ENCODE data around the gene MAS1.
"Not testable (repeated sequence)": the region's sequence is repeated elsewhere in the genome, so short reads cannot be mapped to it uniquely, and the experiment has no call there.

MAS1 gene

GRCh38 chr6:159890792-159891191 is at the start of gene MAS1:
Gene MAS1 (plus strand): TSS chr6:159890988. CDS start chr6:159906956, 15,968 bp downstream.
- FAIRE-seq, result no peak

GRCh38 chr6:159842035-159842434 is 48.8 kb upstream of the MAS1 start:
- FAIRE-seq, result no peak

- no peak for FAIRE-seq
Observed at GRCh38 chr6:159844737-159845645, 45.8 kb upstream of the MAS1 start.

DNA sequence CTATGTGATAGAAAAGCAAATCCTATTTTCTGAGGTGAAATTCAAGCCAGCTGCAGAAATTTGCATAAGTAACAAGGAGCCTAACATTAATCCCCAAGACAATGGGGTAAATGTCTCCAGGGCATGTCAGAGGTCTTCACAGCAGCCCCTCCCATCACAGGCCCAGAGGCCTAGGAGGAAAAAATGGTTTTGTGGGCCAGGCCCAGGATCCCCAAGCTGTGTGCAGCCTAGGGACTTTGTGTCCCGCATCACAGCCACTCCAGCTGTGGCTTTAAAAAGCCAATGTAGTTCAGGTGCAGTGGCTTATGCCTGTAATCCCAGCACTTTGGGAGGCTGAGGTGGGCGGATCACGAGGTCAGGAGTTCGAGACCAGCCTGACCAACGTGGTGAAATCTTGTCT is 42.2 kb upstream of the MAS1 start:
- not testable (repeated sequence) for FAIRE-seq

- FAIRE-seq, result not testable (repeated sequence)
Observed at GRCh38 chr6:159849851-159850250, 40.9 kb upstream of the MAS1 start.

- FAIRE-seq, result no peak
Observed at GRCh38 chr6:159852877-159853276, 37.9 kb upstream of the MAS1 start.

GRCh38 chr6:159853754-159854153 is 37.0 kb upstream of the MAS1 start:
- no peak for FAIRE-seq

GRCh38 chr6:159854959-159855358 is 35.8 kb upstream of the MAS1 start:
- no peak for FAIRE-seq

GRCh38 chr6:159858259-159858658 is 32.5 kb upstream of the MAS1 start:
- FAIRE-seq, result no peak

DNA sequence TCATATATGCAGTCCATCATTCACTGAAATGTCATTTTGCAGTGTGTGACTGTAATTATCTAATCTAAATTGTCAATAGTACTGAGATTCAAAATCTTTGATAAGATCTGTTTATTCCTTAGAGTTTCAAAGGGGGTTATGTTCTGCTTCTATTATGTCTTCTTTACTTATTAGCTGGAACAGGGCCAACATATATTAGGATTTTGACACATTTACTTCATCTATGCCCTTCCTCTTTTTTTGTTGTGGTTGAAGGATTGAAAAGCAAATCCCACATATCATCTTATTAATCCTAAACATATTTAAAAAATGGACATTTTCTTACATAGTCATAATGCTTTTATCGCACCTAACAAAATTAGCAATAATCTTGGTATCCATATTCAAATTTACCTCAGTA is 30.3 kb upstream of the MAS1 start:
- FAIRE-seq, result no peak

DNA sequence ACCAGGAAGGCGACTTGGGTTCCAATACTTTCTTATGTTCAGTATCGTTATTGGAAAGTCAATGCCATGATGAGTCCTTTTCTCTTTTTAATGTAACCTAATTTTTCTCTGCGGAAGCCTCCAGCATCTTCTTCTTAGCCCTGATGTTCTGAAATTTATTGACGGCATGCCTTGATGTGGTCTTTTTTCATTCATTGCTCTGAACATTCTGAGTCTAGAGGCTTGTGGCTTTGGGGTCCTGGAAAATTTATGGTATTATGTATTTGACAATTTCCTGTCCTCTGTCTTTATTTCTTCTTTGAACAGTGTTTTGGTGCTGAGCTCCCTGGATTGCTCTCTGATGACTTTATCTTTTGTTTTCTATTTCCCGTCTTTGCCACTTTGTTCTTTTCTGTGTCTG is 28.7 kb upstream of the MAS1 start:
- no peak for FAIRE-seq

- FAIRE-seq, result peak; percentile 94
Observed at GRCh38 chr6:159863341-159863740, 27.4 kb upstream of the MAS1 start.

DNA sequence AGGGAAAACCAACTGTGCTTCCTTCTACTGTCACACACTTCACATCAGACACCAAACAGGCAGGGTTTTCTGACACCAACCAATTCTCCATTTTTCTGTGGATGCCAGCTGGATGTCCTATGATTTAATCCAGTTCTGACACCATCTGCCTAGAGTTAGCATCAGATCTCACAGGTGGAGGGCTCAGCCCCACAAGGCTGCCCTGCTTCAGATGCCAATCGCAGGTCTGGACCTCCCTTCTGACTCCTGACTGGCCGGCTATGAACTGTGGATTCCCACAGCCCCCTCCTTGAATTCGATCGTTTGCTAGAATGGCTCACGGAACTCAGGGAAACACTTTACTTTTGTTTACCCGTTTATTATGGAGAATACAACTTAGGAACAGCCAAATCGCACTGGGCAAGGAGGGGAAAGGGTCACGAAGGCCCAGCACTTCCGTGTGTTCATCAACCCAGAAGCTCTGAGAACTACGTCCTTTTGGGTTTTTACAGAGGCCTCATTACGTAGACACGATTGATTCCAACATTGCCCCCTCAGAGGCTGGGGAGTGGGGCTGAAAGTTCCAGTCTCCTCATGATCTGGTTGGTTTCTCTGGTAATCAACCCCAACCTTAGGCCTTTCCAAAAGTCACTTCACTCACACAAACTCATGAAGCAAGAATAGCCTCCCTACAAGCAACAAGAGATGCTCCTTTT is 25.4 kb upstream of the MAS1 start:
- no peak for FAIRE-seq

GRCh38 chr6:159866286-159867247 is 24.2 kb upstream of the MAS1 start:
- FAIRE-seq, result no peak

- no peak for FAIRE-seq
Observed at GRCh38 chr6:159871241-159871640, 19.5 kb upstream of the MAS1 start.

- no peak for FAIRE-seq
Observed at GRCh38 chr6:159871906-159872305, 18.9 kb upstream of the MAS1 start.

GRCh38 chr6:159874435-159874834 is 16.4 kb upstream of the MAS1 start:
- no peak for FAIRE-seq

- FAIRE-seq, result no peak
Observed at GRCh38 chr6:159875194-159875593, 15.6 kb upstream of the MAS1 start.

DNA sequence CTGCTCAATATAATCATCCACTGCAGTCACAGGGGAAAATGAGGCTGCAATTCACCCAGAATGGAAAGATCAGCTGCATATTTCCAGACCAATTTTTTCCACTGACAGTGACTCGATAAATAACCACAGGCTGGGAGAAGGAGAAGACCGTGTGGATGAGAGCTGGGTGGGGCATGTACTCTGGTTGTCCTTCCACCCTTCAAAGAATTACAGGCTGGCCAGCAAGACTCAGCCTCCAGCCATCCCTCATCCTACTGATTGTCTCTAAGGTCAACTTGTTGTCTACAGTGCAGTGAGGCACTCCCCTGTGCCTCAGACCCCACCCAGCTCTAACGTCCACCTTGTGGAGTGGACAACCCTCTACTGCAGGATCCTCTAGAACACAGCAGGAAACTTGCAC is 14.5 kb upstream of the MAS1 start:
- no peak for FAIRE-seq

DNA sequence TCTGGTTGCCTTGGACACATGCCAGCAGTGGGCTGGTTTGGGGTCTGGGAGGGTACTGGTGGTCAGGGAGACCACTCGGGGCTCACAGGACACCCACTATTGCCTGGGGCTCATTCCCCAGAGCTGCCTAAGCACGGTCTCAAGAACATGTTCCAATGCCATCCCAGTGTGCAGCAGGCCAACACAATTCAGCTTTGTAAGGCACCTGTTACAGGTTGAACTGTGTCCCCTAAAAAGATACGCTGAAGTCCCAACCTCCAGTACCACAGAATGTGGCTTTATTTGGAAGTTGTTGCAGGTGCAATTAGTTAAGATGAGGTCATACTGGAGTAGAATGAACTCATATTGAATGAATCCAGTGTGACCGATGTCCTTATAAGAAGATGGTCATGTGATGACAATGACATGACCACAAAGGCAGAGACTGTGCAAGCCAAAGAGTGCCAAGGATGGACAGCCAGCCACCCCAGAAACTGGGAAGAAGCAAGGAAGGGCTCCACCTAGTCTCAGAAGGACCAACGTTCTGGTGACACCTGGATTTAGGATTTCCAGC is 13.5 kb upstream of the MAS1 start:
- no peak for FAIRE-seq

- no peak for FAIRE-seq
Observed at GRCh38 chr6:159878341-159878740, 12.4 kb upstream of the MAS1 start.

DNA sequence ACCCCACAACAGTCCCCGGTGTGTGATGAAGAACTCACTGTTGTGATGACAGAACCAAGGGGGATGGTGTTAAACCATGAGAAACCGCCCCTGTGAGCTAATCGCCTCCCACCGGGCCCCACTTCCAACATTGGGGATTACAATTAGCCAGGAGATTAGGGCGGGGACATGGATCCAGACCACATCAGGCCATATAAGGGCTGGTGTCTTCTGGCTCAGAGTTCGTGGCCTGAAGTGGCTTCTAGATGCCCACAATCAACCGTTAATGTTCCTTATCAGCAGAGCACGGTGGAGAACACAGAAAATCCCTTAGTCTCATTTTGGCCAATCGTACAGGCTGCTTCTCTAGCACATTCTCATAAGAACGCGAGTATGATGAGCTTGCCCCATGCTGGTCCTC is 10.9 kb upstream of the MAS1 start:
- no peak for FAIRE-seq
